Left forelimb (tissue), 1 donor: ENCODE data around the gene DCUN1D1.

Experiments used
- DNase-seq: peaks from one replicate; pipeline ENCODE4 v3.0.0-alpha.2; 2018; ENCODE audit warnings: low spot score

The DCUN1D1 gene

DNA sequence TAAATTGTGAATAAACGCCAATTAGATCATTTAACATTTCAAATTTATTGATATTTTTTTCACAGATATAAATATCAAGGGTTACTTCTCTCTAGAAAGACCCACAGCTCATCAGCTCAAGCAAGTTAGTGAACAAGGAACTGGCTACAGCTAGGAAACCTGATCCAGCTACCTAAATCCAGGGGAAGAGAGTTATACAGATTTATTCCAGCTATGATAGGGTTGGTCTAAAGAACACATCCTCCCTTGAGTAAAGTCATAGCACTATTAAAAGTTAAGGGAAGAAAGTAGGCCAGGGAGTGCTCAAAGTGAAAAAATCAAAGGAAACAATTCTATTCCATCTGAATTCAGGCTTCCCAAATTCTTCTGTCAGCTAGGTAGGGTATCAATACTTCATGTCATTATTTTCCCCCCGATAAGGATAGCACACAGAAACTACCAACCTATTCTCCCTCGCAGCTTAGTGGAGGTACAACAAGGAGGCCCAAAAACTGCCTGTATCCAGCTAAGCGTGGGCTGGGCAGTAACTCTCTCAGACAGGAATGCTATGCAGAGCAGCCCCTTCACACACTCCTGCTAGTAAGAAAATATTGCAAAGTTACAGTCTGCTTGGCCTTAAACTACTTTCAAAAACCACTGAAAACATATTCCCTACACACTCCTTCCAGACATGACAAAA is 44.0 kb downstream of the DCUN1D1 start:
- no peak for DNase-seq

DNA sequence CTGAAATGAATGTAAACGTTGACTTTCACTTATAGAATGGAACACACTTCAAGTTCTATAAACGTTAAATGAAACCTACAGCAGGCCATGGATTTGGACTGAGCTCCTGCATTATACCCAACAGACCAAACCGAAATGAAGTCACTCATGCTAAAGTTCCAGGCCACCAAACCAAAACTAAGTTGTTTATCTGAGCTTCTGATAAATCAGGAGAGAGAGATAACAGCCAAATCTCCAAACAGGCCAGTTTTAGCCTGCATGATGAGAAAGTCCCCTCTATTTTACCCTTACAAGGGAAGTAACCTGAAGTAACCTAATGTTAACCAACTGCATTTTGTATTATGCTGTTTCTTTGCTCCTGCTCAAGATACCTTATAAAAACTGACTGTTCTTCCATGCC is 44.5 kb downstream of the DCUN1D1 start:
- DNase-seq: no peak

DNA sequence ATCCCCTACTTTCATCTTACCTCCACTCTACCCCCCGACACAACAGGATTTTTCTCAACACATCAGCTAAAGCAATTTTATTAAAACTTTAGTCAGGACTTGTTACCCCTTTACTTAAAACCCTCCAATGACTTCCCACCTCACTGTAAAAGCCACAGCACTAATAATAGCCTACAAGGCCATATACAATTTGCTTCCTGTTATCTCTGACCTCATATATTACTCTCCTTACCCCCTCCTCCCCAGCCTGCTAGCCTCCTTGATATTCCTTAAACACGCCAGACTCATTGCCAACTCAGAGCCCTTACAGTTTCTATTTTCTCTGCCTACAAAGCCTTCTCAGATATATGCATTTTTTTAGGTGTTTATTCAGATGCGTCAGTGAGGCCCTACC is 54.4 kb downstream of the DCUN1D1 start:
- DNase-seq: no peak

DNA sequence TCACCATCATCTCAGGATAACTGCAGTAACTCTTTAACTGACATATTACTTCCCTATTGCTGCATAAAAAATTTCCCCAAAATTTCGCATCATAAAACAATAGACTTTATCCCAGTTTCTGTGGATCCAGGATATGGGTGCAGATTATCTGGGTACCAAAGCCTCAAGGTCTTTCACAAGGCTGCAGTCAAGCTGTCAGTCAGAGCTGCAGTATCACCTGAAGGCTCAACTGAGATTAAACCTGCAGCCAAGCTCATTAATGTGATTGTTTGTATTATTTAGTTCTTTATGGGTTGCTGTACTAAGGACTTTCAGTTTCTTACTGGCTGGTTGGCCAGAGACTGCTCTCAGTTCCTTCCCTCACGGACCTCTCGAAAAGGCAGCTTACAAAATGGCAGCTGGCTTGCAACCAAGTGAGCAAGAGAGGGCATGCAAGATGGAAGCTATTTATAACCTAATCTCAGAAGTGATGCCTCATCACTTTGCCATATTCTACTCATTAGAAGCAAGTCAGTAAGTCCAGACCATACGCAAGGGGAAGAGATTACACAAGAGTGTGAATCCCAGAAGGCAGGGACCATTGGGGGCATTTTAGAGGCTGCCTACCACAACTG is 54.9 kb downstream of the DCUN1D1 start:
- no peak for DNase-seq

DNA sequence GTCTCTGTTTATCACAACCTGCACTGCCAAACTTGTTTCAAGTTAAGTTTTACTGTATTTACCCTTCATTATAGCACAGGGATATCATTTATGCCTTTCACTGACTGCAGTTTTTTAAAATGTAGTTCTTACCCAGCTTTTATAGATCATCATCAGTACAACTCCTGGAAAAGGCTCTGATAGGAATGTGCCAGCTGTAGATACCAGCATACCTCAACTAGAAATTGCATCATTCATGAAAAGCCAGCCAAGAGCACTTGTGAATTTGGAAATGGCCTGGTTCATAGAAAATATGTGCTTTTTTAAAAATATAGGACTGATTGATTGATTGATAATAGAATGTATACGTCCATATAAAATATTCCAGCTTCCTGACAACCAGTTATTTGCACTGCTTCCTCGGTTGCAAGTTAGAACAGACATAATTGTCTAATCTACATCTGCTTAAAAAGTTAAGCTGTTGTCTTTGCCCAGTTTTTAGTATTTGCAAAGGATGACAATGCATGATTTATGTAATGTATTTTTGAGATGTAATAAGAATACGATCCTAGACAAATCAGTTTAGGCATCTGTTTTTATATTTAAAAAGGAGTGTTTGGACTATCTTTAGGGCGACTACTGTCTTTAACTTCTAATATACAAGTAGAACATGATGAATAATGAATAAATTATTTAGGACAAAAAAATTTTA is 58.5 kb downstream of the DCUN1D1 start:
- DNase-seq: no peak

DNA sequence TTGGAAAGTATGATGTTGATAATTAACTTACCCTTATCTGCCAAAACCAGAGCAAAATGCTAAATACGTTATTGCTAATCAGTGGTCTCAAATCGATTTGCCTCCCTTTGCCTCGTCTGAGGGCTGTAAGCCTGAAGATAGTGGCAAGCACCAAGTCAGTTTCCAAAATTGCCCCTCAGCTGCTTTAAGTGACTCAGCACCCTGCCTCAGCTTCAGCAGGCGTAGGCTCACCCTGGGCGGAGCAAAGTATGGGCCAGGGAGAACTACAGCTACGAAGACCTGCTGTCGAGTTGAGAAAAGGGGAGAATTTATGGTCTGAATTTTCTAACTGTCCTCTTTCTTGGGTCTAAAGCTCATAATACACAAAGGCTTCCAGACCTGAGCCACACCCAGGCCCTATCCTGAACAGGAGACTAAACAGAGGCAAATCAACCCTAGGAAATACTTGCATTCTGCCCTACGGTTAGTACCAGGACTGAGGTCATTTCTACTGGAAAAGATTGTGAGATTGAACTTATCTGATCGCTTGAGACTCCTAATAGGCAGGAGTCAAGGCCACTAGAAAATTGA is 59.7 kb downstream of the DCUN1D1 start:
- DNase-seq: no peak

DNA sequence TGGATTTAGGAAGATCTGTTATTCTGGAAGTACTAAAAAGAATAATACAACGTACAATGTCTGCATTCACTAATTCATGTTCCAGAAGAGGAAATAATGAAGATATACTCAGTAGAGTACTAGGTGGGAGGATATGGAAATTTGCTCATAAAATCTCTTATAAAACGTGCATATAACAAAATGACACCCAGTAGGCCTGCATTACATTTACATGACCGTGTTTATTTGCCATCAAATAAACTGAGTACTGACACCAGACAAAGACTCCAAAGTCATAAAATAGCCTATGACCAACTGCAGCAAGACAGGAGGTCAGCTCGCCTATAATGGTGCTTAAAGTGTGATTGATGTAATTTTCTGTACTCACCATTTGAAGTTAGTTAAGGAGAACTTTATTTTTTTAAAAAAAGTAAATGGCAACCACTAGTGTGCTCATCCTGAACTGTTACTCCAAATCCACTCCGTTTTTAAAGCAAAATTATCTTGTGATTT is 60.4 kb downstream of the DCUN1D1 start:
- DNase-seq: no peak

DNA sequence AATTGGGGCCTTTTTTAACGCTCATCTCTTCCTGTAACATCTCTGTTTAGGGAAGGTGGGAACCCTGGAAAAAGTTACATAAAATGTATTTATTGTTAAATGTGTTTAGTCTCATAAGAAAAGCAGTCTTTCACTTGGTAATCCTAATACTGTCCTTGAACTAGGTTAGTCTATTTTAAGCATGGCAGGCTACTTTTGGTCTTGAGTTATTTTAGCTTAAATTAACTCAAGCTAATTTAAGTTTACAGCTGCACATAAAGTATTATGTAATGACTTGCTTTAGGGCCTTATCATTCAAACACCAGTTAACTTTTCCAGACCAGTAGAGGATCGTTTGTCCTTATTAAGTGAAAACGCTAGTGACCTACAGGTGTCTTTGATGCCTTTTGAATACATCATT is 63.2 kb downstream of the DCUN1D1 start:
- no peak for DNase-seq

DNA sequence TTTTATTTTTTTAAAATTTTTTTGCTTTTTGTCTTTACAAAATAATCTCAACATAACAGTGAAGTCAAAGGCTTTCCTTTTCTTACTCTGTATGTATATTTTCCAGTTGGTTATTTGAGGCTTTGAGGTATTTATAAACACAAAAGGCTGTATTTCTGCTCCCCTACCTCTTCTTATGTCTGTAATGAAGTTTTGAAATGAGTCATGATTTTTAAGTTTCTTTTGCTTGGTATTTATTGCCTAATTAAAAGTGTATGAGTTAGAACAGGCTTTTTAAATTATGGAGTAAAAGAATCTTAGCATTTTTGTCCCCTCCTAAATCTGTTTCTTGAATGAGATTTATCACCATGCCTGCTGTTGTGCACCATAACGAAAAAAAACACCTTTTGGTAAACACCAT is 66.0 kb downstream of the DCUN1D1 start:
- DNase-seq: no peak

DNA sequence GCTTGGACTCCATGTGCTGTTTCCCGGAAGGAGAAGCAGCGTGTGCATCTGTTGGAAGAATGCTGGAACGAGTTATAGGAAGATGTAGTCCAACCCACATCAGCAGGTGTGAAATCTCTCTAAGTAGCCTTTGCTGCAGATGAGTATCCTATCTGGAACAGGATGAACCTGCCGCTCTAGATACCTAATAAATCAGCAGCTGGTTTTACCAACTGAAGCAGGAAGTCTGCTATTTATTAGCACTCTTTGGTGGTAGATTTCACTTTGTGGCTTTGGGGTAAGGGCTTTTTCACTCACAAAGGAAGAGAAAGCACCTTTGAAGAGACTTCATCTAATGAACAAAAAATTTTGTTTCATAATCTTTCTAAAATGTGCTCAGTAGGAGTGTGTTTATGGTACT is 66.4 kb downstream of the DCUN1D1 start:
- DNase-seq: no peak

DNA sequence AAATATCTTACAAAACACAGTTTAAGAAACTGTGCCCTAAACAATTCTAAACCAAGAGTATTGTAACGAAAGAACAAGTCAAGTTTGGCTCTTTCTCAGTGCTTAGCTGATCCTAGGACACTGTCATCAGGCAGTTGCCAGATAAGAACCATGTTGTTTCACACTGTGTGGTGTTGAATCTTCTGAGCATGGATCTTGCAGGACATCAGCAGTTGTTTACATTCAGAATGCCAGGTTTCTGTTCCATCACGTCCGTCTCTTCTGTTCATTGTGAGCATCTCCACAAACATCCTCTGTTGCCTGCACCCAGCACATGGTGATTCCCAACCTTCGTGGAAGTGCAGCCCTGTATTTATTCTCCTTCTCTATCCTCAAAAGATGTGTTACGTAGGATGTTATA is 67.9 kb downstream of the DCUN1D1 start:
- DNase-seq: no peak

DNA sequence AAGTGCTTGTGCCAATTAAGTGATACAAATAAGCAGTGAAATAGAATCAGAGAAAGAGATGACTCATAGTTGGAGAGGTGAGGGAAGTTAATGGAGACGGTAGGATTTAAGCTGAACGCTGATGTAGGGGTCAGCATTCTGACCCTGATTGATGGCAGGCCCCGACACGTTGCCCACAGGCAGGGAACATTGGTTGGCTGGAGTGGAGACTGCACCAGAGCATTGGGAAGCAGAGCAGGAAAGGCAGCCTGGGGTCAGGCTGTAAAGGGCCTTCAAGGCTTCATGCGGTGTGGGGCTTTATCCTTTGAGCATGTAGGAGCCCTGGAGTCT is 68.6 kb downstream of the DCUN1D1 start:
- no peak for DNase-seq

DNA sequence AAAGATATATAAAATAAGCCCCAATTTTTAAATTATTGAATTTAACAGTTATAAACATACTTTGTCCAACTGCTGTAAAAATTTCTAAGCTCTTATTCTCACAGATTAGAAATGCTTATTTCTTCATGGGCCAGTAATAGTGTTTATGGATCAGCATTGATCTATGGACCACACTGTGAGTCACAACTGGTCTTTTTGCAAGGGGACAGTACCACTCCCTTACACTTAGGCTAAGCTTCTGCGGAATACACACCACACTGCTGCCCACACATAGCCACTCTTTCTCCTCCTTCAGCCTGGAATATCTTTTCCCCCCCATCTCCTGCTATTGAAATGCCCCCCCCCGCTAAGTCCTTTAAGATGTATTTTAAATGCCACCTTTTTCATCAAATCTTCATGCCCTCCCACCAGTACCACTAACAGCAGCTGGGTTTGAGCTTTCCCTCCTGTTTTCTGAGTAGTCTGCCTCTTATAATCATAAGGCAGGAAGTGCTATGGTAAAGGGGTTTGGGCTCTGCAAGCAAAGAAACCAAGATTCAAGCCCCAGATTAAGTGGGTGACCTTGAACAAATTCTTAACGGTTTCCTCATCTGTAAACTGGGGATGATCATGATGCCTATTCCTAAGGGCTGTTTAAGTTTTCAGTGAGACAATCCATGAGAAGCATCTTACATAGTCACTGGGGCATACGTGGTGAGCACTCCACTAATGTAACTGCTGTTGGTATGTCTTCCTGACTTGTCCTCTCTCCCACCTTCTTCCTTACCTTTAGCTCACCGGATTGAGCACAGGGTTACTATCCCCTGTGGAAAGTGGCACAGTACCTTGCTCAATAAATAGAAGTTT is 69.2 kb downstream of the DCUN1D1 start:
- no peak for DNase-seq

DNA sequence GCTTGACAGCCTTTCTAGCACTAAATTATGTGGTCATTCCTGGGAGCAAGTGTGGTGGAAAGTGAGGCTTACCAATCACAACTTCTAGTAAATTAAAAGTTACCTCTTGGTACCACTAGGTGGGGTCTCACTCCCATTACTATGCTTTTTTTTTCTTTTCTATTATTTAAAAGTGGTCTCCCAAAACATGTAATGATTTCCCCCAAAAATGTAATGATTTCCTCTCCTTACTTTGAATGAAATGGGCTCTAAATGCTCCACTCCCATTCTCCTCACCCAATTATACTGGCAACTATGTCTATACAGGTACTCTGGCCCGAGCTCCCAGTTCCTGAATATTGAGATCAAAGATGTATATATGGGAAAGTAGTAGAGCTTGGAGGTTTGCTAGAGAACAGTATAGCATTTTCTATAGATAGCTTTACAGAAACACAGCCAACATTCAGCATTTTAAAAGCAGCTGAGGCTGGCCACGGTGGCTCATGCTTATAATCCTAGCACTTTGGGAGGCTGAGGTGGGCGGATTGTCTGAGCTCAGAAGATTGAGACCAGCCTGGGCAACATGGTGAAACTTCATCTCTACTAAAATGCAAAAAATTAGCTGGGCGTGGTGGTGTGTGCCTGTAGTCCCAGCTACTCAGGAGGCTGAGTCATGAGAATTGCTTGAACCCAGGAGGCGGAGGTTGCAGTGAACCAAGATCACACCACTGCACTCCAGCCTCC is 70.9 kb downstream of the DCUN1D1 start:
- no peak for DNase-seq

DNA sequence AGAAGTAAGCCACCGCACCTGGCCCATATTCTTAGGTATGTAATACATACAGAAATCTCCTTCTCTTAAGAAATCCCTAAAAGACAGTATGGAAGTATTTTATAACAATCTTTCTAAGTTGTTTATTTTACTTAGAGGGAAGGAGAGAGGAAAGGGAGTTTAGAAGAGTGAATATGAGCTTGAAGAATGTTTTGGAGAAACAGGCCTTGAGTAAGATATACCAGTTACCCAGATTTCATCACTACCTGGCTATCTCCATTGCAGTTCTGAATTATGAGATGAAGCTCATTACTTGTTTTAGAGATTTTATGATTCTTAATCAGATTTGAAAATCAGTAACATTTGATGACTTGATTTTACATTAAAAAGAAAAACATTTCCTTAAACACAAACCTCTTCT is 71.9 kb downstream of the DCUN1D1 start:
- DNase-seq: no peak

DNA sequence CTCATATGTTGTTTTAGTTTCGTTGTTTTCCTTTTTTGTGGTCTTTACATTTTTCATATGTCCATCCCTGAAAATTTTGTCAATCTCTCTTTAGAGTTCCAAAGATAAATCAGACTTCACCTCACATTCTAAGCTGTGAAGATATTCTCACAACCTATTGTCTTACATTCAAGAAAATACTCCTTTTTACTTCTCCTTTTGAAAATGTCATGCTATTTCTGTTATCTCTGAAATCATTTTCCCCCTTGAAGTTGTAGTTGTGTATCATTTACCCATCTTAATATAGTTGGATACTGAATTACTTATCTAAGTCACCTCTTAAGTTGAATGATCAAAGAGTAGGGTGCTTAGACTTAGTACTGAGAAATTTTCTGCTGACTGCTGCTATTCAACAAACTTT is 74.3 kb downstream of the DCUN1D1 start:
- DNase-seq: no peak

DNA sequence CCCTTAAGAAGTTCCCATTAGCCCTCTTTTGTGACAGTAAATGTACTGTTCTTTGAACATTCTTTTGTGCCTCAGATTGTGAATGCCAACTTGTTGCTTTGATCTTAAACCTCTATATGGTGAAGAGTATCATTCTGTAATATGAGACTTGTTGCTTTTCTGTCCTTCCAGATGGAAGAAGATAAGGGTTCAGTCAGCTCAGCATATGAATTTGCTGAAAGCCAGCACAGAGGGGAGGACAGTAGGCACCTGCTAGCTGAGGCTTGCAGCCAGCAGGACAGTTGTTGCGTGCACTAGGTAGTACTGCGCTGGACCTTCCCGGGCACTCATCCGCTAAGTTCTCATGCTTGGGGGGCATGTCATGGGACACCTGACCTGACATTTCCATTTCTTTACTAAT is 74.7 kb downstream of the DCUN1D1 start:
- DNase-seq: no peak

DNA sequence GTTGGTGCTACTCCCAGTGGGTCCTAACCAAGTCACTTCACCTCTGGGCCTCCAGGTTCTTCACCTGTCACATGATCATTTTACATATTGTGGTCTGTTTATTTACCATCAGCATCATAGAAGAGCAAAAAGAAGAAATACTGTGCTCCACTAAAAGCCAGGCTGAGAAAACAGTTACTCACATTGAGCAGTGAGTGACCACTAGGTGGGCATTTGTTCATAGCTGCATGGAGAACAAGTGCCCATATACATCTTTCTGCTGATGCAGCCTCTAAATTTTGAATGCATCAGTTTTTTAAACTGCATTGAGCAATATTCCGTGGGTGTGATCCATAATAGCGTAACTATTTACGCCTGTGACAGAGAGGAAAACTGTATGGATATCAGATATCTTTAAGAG is 76.2 kb downstream of the DCUN1D1 start:
- no peak for DNase-seq

DNA sequence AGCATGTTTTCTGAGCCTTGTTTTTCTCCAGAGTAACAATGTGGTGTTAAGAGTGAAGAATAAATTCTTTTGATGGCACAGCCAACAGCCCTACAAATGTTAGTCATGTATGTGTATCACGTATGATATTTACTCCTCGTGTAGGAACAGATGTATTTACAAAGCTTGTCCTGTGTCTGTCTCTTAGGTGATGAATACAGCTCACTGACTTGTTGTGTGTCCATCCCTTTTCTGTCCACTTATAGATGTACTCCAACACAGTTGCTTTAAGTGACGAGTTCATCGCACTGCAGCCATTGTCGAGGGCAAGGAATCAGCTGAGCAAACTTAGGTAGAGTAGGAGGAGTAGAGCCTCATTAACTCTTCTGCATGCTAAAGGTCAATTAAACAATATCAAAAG is 78.1 kb downstream of the DCUN1D1 start:
- no peak for DNase-seq

DNA sequence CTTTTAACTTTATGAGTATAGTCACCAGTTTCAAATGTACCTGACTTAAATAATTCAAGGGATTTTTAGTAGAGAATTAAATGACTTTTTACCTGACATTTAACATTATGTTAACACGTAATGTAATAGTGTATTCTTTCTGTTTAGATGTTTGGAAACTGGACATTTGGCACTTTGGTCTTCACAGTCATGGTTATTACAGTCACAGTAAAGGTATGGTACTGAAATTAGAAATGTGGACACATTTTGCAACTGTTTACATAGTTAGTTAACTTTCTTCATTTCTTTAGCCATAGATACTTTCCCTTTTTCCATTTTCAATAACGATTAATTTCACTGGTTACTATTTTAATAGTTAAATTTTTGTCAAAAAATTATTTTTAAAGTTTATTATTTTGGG is 83.8 kb downstream of the DCUN1D1 start:
- no peak for DNase-seq

DNA sequence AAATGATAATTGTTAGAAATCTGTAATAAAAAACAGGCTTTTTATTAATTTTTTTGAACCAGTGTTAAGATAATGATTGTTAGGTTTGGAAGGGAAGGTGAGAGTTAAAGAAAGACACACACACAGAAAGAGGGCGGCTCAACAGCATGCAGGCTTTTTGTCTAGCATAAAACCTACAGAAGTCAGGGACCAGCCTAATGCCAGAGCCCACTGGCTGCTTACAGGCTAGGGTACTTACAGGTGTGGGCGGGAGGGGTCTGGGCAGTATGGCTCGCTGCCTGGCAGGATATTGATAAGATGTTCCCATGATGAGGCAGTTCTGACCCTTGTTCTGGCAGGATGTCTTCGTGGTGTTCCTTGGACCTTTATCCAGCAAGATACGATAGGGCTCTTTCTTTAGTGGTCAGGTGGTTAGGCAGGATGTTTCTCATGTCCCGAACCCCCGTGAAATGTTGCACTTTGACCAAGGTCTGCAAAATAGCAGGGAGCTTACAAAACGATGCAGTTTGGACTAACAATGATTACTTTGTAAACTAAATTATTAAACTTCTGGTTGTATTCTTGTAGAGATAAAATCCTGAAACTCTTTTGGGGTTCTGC is 84.7 kb downstream of the DCUN1D1 start:
- no peak for DNase-seq
